Measurements from ENCODE around the gene ZNF358.

- TF ChIP-seq CTCF (IDR thresholded peaks at IDR 0.05) (no peak), POLR2A (IDR thresholded peaks at IDR 0.05) (no peak)
Observed at GRCh38 chr19:7515645-7516151, at the start of gene ZNF358.

All from lower leg skin (tissue), 3 donors.